ENCODE measurements around the gene CFAP70. TPM values are rescaled to one million over a fixed set of nuclear protein-coding genes. Genes with fewer than 3 reads are reported as not detected.

CFAP70 gene
- total RNA-seq, 2 donors from 2014 or later, result 7.2 to 11.9 TPM

GRCh38 chr10:73246322-73246645, 112.4 kb downstream of the CFAP70 start:
- no peak for TF ChIP-seq POLR2A (IDR thresholded peaks at IDR 0.05)
- no peak for TF ChIP-seq CTCF (IDR thresholded peaks at IDR 0.05)
- TF ChIP-seq POLR2AphosphoS5 (IDR thresholded peaks at IDR 0.05), result no peak
- intact Hi-C loops (cut with DNase I), result loop anchor here (5.0 kb wide), 1 partner anchor 149 kb away; the partner anchor contains the start of gene P4HA1
- 3% methylated on average over 8 of the region's 8 CpGs for WGBS
- no peak for DNase-seq (ENCODE audit: low spot score)
- H3K36me3 ChIP-seq, result no peaks in the 10 kb centered on the region
- H3K4me3 ChIP-seq, result peak overlapping the region; percentile 71 to 79
- H3K4me1 ChIP-seq (replicated peaks), result peaks cover 9% of the 10 kb centered on the region
- H3K27ac ChIP-seq, result peak overlapping the region; percentile 81 to 83
- no peaks in the 10 kb centered on the region for H3K27me3 ChIP-seq (replicated peaks; ENCODE audit: insufficient read depth)
- no peaks in the 10 kb centered on the region for H3K9me3 ChIP-seq

- intact Hi-C loops (cut with DNase I), result loop anchor here (5.0 kb wide), 1 partner anchor 148 kb away; the partner anchor contains the start of gene P4HA1
- Histone ChIP-seq H3K4me3 (no peak overlapping the region), H3K27ac (no peak overlapping the region), H3K27me3 (replicated peaks; ENCODE audit: insufficient read depth) (no peaks in the 10 kb centered on the region), H3K4me1 (replicated peaks) (peaks cover 9% of the 10 kb centered on the region), H3K36me3 (no peaks in the 10 kb centered on the region), H3K9me3 (no peaks in the 10 kb centered on the region)
- WGBS, result 67% methylated on average over 8 of the region's 8 CpGs
- no peak for DNase-seq (ENCODE audit: low spot score)
- no peak for TF ChIP-seq POLR2AphosphoS5 (IDR thresholded peaks at IDR 0.05)
- TF ChIP-seq POLR2A (IDR thresholded peaks at IDR 0.05), result no peak
- no peak for TF ChIP-seq CTCF (IDR thresholded peaks at IDR 0.05)
Measured at GRCh38 chr10:73244866-73245477, 113.7 kb downstream of the CFAP70 start.

- 100% methylated on average over 2 of the region's 2 CpGs for WGBS
- Histone ChIP-seq H3K36me3 (peaks cover 0 to 3% of the 10 kb centered on the region in 2 donors), H3K27ac (no peak overlapping the region), H3K27me3 (replicated peaks; ENCODE audit: insufficient read depth) (no peaks in the 10 kb centered on the region), H3K4me3 (no peak overlapping the region), H3K9me3 (no peaks in the 10 kb centered on the region), H3K4me1 (replicated peaks) (no peaks in the 10 kb centered on the region)
- intact Hi-C loops (cut with DNase I), result no loop called here
- no peak for DNase-seq (ENCODE audit: low spot score)
- TF ChIP-seq CTCF (IDR thresholded peaks at IDR 0.05) (no peak), POLR2A (IDR thresholded peaks at IDR 0.05) (no peak), POLR2AphosphoS5 (IDR thresholded peaks at IDR 0.05) (no peak)
Measured at GRCh38 chr10:73239908-73240307, 118.8 kb downstream of the CFAP70 start.

GRCh38 chr10:73238990-73239566, 119.6 kb downstream of the CFAP70 start:
- Histone ChIP-seq H3K36me3 (peaks cover 0 to 3% of the 10 kb centered on the region in 2 donors), H3K27me3 (replicated peaks; ENCODE audit: insufficient read depth) (no peaks in the 10 kb centered on the region), H3K4me3 (no peak overlapping the region), H3K9me3 (no peaks in the 10 kb centered on the region), H3K27ac (no peak overlapping the region), H3K4me1 (replicated peaks) (no peaks in the 10 kb centered on the region)
- no peak for DNase-seq (ENCODE audit: low spot score)
- intact Hi-C loops (cut with DNase I), result no loop called here
- no peak for TF ChIP-seq CTCF (IDR thresholded peaks at IDR 0.05)
- WGBS, result 88% methylated on average over 5 of the region's 5 CpGs

GRCh38 chr10:73234695-73235094, 124.0 kb downstream of the CFAP70 start:
- Histone ChIP-seq H3K27me3 (replicated peaks; ENCODE audit: insufficient read depth) (no peaks in the 10 kb centered on the region), H3K4me1 (replicated peaks) (no peaks in the 10 kb centered on the region), H3K27ac (no peak overlapping the region), H3K4me3 (no peak overlapping the region), H3K36me3 (peaks cover 0 to 3% of the 10 kb centered on the region in 2 donors), H3K9me3 (no peaks in the 10 kb centered on the region)
- DNase-seq (ENCODE audit: low spot score), result no peak
- intact Hi-C loops (cut with DNase I), result no loop called here
- 82% methylated on average over 7 of the region's 7 CpGs for WGBS
- TF ChIP-seq CTCF (IDR thresholded peaks at IDR 0.05), result no peak
- no peak for TF ChIP-seq POLR2A (IDR thresholded peaks at IDR 0.05)
- TF ChIP-seq POLR2AphosphoS5 (IDR thresholded peaks at IDR 0.05), result no peak

Measured in prostate gland (tissue), 2 donors.